Activated T-helper 1 cell treated with anti-CD3 and anti-CD28 coated beads, Interleukin-12 subunit alpha, Interleukin-12 subunit beta, Interleukin-2, Interleukin-4 antibody, amounts not matched to agents 30 ng/mL and 10 ng/mL and 1 ng/mL, durations not matched to agents 14 hours and 24 hours and 36 hours (primary cell): ENCODE measurements around the gene MAP4. TPM values are rescaled to one million over a fixed set of nuclear protein-coding genes. Genes with fewer than 3 reads are reported as not detected.
"Not testable (repeated sequence)": the region's sequence is repeated elsewhere in the genome, so short reads cannot be mapped to it uniquely, and the experiment has no call there.

ENCODE experiments used
- DNase-seq: peaks from one replicate; pipeline ENCODE4 v3.0.0; 2021; ENCODE audit warnings: low spot score
- H3K27ac Mint-ChIP-seq: one replicate; pipeline ENCODE4 v1.8.0; 2021; ENCODE audit warnings: mild to moderate bottlenecking, mixed read lengths
- H3K27me3 Mint-ChIP-seq: one replicate; pipeline ENCODE4 v1.8.0; 2022; ENCODE audit warnings: mild to moderate bottlenecking, moderate library complexity, mixed read lengths; ENCODE audit not compliant: insufficient read depth
- H3K36me3 Mint-ChIP-seq: one replicate; pipeline ENCODE4 v1.8.0; 2021; ENCODE audit warnings: low read depth, mixed read lengths
- H3K4me1 Mint-ChIP-seq: one replicate; pipeline ENCODE4 v1.8.0; 2021; ENCODE audit warnings: low read depth, mixed read lengths
- H3K4me3 Mint-ChIP-seq: one replicate; pipeline ENCODE4 v1.8.0; 2021; ENCODE audit warnings: mild to moderate bottlenecking, moderate library complexity, mixed read lengths
- H3K9me3 Mint-ChIP-seq: one replicate; pipeline ENCODE4 v1.8.0; 2021; ENCODE audit warnings: mixed read lengths
- intact Hi-C: fragments of 100-400 bp; cut with micrococcal nuclease; formaldehyde crosslinking; loops from one replicate; pipeline ENCODE4 v1.15.1; 2024
- total RNA-seq: library from RNA; stranded (reverse); gene quantifications from 2 replicates; pipeline ENCODE4 v1.2.3, GENCODE V29; 2022

The MAP4 gene
- total RNA-seq, 1 donor from 2014 or later: 120 TPM

DNA sequence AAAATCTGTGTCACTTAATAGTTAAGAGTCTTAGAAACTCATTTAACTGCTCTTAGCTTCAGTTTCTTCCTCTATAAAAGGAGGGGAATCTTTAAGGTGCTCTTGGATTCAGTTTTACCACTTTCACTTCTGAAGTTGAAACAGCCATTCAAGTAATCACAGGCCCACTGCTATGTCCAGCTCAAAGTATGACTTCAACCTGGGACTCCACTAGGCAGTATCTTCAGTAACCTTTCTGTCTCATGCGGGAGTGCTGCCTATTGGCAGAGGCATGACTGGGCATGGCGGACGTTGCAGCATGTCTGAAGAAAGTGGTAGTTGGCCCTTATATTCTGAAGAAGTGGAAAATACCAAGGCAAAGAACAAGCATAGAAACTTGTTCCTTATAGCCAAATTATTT lies 121.0 kb downstream of the MAP4 start:
- intact Hi-C loops: no loop called here
- H3K4me3 Mint-ChIP-seq: no peak overlapping the region
- peaks cover 6% of the 10 kb centered on the region for H3K4me1 Mint-ChIP-seq
- no peak for DNase-seq
- no peak overlapping the region for H3K27ac Mint-ChIP-seq
- H3K27me3 Mint-ChIP-seq: no peaks in the 10 kb centered on the region
- H3K36me3 Mint-ChIP-seq: peaks cover 19% of the 10 kb centered on the region
- no peaks in the 10 kb centered on the region for H3K9me3 Mint-ChIP-seq

DNA sequence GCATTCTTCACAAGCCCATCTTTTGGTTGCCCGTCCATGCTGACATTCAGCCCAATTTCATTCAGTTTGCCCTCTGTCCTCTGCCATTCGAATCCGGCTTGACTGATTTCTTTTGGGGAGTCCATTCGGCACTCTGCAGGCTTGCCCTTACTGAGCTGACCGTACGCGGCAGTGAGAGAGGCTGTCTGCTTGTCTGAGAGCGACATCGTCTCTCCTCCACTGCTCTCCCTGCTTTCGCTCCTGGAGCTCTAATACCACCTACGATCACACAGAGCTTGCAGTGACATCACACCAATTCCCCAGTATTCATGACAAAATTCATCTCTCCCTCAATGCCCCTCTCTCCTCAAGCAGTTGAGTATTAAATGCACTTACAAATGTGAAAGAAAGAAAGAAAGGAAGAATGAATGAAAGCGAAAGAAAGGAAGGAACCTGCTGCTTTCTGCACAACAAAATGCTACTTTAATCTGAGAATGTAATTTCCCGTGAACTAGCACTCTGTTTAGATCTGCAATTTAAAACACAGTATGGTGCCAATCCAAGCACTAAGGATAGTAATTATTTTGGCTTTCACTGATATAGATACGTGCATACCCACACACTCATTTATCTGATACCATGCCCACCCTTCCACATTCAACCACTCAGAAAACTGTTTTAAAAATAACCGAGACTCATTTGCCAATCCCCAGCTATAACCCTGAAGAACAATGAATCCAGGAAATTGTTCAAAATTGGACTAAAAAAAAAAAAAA lies 123.8 kb downstream of the MAP4 start:
- H3K36me3 Mint-ChIP-seq: peaks cover 19% of the 10 kb centered on the region
- no peak overlapping the region for H3K27ac Mint-ChIP-seq
- no peaks in the 10 kb centered on the region for H3K27me3 Mint-ChIP-seq
- no peak overlapping the region for H3K4me3 Mint-ChIP-seq
- no peak for DNase-seq
- intact Hi-C loops: no loop called here
- peaks cover 6% of the 10 kb centered on the region for H3K4me1 Mint-ChIP-seq
- no peaks in the 10 kb centered on the region for H3K9me3 Mint-ChIP-seq

GRCh38 chr3:47891613-47892005 lies 124.6 kb downstream of the MAP4 start:
- H3K36me3 Mint-ChIP-seq: peaks cover 19% of the 10 kb centered on the region
- DNase-seq: no peak
- H3K4me1 Mint-ChIP-seq: peaks cover 6% of the 10 kb centered on the region
- no peaks in the 10 kb centered on the region for H3K27me3 Mint-ChIP-seq
- H3K9me3 Mint-ChIP-seq: no peaks in the 10 kb centered on the region
- H3K4me3 Mint-ChIP-seq: no peak overlapping the region
- intact Hi-C loops: no loop called here
- no peak overlapping the region for H3K27ac Mint-ChIP-seq

DNA sequence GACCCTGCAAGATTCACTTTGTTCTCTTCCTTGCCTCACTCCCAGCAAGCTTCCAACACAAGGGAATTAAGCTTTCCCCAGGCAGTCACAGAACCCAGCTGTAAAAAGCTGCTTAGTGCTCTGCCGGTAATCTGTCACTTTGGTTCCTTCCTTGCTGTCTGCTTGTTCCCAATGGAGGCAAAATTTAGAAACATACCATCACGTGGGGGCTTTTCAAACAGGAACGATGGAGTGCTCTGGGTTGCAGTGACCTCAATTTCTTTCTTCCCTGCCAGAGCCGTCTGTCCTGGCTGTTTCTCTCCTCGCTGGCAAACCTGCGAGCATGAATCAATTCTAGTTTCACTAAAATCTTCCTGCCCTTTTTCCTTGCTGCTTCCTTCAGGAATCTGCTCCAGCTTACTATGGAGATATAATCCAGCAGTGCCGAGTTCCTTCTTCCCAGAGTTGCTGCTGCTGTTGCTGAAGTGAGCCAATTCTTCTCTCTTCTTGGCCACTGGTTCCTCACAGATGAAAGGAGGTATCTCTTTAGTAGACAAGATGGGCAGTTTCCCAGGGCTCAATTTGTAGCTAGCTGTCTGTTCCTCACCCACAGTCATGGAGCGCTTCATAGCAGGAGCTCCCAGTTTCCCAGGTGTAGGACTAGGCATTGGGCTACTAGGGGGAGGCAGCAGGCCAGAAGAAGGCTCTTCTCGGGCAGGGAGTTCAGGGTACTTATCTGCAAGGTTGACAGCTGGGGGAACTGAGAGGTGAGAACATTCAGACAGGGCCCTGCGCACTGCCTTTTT lies 125.2 kb downstream of the MAP4 start:
- no peak overlapping the region for H3K27ac Mint-ChIP-seq
- intact Hi-C loops: no loop called here
- H3K4me1 Mint-ChIP-seq: peaks cover 6% of the 10 kb centered on the region
- peaks cover 19% of the 10 kb centered on the region for H3K36me3 Mint-ChIP-seq
- DNase-seq: no peak
- H3K9me3 Mint-ChIP-seq: no peaks in the 10 kb centered on the region
- no peak overlapping the region for H3K4me3 Mint-ChIP-seq
- H3K27me3 Mint-ChIP-seq: no peaks in the 10 kb centered on the region

DNA sequence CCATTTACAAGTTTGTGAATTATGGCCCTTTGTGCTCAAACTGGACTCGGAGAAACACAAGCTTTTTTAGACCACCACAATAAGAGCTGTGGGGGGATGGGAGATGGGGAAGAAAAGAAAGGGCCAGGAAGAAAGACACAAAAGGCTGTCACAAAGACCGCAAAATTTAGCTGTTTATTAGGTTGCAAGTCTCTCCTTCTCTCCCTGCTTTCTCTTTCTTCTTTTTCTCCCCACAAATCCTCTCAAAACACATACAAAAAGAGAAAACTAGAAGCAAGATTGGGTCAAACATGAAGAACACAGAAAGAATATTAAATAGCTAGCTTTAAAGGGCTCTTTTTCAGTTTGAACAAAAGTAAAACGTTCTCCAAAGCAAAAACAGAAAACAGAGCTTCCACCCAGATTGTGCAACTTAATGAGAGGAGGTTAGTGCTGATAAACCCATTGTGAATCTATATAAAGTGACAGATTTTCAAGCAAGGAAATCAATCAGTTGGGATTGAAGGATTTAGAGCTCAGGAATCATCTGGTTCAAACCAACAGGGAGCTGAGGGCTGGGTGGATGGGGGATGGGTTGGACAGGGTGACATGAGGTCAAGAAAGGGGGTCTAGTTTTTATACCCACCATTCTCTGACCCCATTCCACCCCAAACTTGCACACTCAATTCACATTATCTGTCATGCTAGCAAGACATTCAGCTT lies 125.9 kb downstream of the MAP4 start:
- DNase-seq: no peak
- intact Hi-C loops: no loop called here
- Mint-ChIP-seq H3K27me3 (no peaks in the 10 kb centered on the region), H3K9me3 (no peaks in the 10 kb centered on the region), H3K4me3 (no peak overlapping the region), H3K27ac (no peak overlapping the region), H3K36me3 (peaks cover 17% of the 10 kb centered on the region), H3K4me1 (peaks cover 8% of the 10 kb centered on the region)

GRCh38 chr3:47888986-47889757 lies 127.0 kb downstream of the MAP4 start:
- no peak overlapping the region for H3K4me3 Mint-ChIP-seq
- H3K27me3 Mint-ChIP-seq: no peaks in the 10 kb centered on the region
- no peaks in the 10 kb centered on the region for H3K9me3 Mint-ChIP-seq
- intact Hi-C loops: no loop called here
- DNase-seq: no peak
- H3K27ac Mint-ChIP-seq: no peak overlapping the region
- peaks cover 16% of the 10 kb centered on the region for H3K4me1 Mint-ChIP-seq
- H3K36me3 Mint-ChIP-seq: peaks cover 22% of the 10 kb centered on the region

DNA sequence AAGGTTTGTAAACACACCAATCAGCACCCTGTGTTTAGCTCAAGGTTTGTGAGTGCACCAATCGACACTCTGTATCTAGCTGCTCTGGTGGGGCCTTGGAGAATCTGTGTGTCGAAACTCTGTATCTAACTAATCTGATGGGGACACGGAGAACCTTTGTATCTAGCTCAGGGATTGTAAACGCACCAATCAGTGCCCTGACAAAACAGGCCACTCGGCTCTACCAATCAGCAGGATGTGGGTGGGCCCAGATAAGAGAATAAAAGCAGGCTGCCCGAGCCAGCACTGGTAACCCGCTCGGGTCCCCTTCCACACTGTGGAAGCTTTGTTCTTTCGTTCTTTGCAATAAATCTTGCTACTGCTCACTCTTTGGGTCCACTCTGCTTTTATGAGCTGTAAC lies 128.2 kb downstream of the MAP4 start:
- intact Hi-C loops, H3K4me3 Mint-ChIP-seq, H3K27ac Mint-ChIP-seq, H3K27me3 Mint-ChIP-seq, DNase-seq, H3K9me3 Mint-ChIP-seq: not testable (repeated sequence)
- H3K36me3 Mint-ChIP-seq: peaks cover 21% of the 10 kb centered on the region
- H3K4me1 Mint-ChIP-seq: peaks cover 16% of the 10 kb centered on the region

DNA sequence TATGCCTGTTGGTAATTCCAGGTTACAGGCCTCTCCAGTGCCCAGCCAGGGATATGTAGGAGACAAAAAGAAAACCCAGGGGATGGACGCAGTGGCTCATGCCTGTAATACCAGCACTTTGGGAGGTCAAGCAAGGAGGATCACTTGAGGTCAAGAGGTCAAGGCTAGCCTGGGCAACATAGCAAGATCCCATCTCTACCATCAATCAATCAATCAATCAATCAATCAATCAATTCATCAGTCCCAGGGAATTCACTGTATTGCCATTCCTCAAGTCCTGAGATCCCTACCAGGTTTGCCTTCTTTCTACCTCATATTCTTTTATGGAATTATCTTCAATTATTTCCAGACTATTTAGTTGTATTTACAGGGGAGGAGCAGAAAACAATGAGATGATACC lies 131.0 kb downstream of the MAP4 start:
- Mint-ChIP-seq H3K27ac (no peak overlapping the region), H3K27me3 (no peaks in the 10 kb centered on the region), H3K4me3 (no peak overlapping the region), H3K4me1 (peaks cover 10% of the 10 kb centered on the region), H3K36me3 (peaks cover 10% of the 10 kb centered on the region), H3K9me3 (no peaks in the 10 kb centered on the region)
- intact Hi-C loops: no loop called here
- DNase-seq: no peak

DNA sequence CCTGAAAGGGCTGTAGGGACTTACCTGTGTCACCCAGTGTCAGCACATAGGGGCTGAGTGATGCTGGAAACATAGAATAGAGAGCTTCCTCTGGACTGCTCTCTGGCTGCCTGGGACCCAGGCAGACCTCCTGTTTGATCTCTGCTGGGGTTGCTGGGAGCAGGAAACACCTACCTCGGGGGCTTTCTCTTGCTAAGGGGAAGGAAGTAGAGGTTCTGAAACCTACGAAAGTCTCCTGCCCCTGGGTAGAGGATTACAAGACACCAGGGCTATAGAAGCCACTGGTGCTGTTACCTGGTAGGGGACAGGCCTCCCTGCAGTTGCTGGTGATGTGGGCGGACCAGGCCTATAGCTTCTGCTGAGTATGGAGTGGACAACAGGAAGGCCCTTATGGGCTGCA lies 131.6 kb downstream of the MAP4 start:
- intact Hi-C loops: no loop called here
- Mint-ChIP-seq H3K27me3 (no peaks in the 10 kb centered on the region), H3K4me3 (no peak overlapping the region), H3K27ac (no peak overlapping the region), H3K36me3 (peaks cover 10% of the 10 kb centered on the region), H3K4me1 (peaks cover 10% of the 10 kb centered on the region), H3K9me3 (no peaks in the 10 kb centered on the region)
- no peak for DNase-seq

DNA sequence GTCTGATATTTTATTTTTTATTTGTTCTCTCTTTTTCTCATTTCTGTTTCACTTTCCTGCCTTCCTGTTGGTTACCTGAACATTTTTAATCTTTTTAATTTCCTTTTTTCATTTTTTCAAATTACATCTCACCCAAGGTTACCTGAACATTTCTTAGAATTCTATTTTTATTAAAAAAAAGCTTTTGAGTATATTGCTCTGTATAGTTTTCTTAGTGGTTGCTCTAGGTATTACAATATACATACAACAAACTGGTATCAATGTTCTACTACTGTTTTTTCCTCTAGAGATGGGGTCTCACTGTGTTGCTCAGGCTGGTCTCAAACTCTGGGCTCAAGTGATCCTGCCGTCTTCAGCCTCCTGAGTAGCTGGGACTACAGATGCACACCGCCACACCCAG lies 133.9 kb downstream of the MAP4 start:
- Mint-ChIP-seq H3K9me3 (no peaks in the 10 kb centered on the region), H3K27ac (no peak overlapping the region), H3K27me3 (no peaks in the 10 kb centered on the region), H3K36me3 (peaks cover 15% of the 10 kb centered on the region), H3K4me1 (peaks cover 17% of the 10 kb centered on the region), H3K4me3 (no peak overlapping the region)
- no peak for DNase-seq
- intact Hi-C loops: no loop called here

DNA sequence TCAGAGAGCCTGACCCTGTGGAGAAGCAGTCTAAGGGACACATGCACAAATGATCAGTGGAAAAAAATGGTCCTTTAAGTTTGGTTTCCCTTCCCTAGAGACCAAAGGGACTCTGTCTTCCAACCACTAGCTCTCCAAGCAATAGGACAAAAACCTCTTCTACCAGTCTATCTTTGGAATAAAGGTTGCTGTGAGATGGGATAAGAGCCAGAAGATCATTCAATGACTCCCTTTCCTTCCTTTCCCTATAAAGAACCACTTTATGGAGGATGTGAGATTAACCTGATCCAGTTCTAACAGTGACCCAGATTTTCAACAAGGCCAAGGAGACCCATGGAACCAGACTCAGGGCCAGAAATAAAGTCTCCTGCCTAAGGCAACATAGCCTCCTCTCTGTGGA lies 138.5 kb downstream of the MAP4 start:
- peaks cover 9% of the 10 kb centered on the region for H3K36me3 Mint-ChIP-seq
- H3K4me3 Mint-ChIP-seq: no peak overlapping the region
- intact Hi-C loops: no loop called here
- no peak for DNase-seq
- H3K9me3 Mint-ChIP-seq: no peaks in the 10 kb centered on the region
- no peaks in the 10 kb centered on the region for H3K27me3 Mint-ChIP-seq
- no peak overlapping the region for H3K27ac Mint-ChIP-seq
- H3K4me1 Mint-ChIP-seq: peaks cover 10% of the 10 kb centered on the region

DNA sequence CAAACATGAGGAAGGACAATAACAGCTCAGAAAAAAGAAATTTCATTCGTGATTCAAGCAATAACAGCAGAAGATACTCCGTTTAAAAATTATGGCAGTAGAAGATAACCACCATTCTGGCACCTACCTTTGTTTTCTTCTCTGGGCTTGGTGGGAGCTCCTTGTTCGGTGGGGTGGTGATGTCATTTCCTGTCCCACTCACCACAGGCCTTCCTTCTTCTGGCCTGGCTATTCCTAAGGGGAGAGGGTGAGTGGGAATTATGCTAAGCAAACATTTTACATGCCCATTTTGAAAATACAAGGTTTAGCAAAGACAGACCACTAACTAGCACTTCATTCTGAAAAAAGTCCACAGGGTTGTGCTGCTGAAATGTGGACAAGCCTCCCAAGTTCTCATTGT lies 138.9 kb downstream of the MAP4 start:
- no peaks in the 10 kb centered on the region for H3K9me3 Mint-ChIP-seq
- peaks cover 9% of the 10 kb centered on the region for H3K36me3 Mint-ChIP-seq
- no peaks in the 10 kb centered on the region for H3K27me3 Mint-ChIP-seq
- DNase-seq: no peak
- H3K4me3 Mint-ChIP-seq: no peak overlapping the region
- H3K4me1 Mint-ChIP-seq: peaks cover 10% of the 10 kb centered on the region
- no peak overlapping the region for H3K27ac Mint-ChIP-seq
- intact Hi-C loops: no loop called here
